ENCODE measurements around the gene U2AF2. TPM values are rescaled to one million over a fixed set of nuclear protein-coding genes. Genes with fewer than 3 reads are reported as not detected.

Gene U2AF2
- total RNA-seq, 1 experiment from 2014 or later: 411 TPM

GRCh38 chr19:55661826-55662225 is 7.0 kb downstream of the U2AF2 start:
- CTCF ChIA-PET: no interaction called here
- peaks cover 71% of the 10 kb centered on the region for H3K36me3 ChIP-seq (ENCODE audit: insufficient read depth, low read length, poor library complexity, severe bottlenecking)
- no TSS peak for BruUV-seq (replicated peaks)
- no peaks in the 10 kb centered on the region for H3K9me3 ChIP-seq (ENCODE audit: low read depth, low read length, poor library complexity, severe bottlenecking)
- DNase-seq (ENCODE audit: low spot score): no peak
- no peaks in the 10 kb centered on the region for H3K27me3 ChIP-seq (replicated peaks; ENCODE audit: insufficient read depth, low read depth, low read length, poor library complexity)
- POLR2A ChIA-PET (ENCODE audit: low non-redundant PET): no interaction called here
- H3K4me1 ChIP-seq (ENCODE audit: insufficient read depth, low read length, poor library complexity, severe bottlenecking): peaks cover 18% of the 10 kb centered on the region
- no peak for TF ChIP-seq EZH2 (IDR thresholded peaks at IDR 0.05; ENCODE audit: borderline replicate concordance, low read depth, low read length, poor library complexity, severe bottlenecking)
- TF ChIP-seq, protein P1, sequence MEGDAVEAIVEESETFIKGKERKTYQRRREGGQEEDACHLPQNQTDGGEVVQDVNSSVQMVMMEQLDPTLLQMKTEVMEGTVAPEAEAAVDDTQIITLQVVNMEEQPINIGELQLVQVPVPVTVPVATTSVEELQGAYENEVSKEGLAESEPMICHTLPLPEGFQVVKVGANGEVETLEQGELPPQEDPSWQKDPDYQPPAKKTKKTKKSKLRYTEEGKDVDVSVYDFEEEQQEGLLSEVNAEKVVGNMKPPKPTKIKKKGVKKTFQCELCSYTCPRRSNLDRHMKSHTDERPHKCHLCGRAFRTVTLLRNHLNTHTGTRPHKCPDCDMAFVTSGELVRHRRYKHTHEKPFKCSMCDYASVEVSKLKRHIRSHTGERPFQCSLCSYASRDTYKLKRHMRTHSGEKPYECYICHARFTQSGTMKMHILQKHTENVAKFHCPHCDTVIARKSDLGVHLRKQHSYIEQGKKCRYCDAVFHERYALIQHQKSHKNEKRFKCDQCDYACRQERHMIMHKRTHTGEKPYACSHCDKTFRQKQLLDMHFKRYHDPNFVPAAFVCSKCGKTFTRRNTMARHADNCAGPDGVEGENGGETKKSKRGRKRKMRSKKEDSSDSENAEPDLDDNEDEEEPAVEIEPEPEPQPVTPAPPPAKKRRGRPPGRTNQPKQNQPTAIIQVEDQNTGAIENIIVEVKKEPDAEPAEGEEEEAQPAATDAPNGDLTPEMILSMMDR (conservative IDR thresholded peaks at IDR 0.05; ENCODE audit: low read depth, low read length): no peak
- no peak overlapping the region for H3K27ac ChIP-seq (ENCODE audit: low read depth, low read length, poor library complexity, severe bottlenecking)
- intact Hi-C loops (cut with micrococcal nuclease; ENCODE audit: unreplicated experiment): no loop called here
- no peak overlapping the region for H3K4me3 ChIP-seq (ENCODE audit: low read depth, low read length, poor library complexity, severe bottlenecking)

GRCh38 chr19:55663846-55664536 is 9.2 kb downstream of the U2AF2 start:
- TF ChIP-seq, protein P1 (conservative IDR thresholded peaks at IDR 0.05; ENCODE audit: low read depth, low read length): no peak
- TF ChIP-seq EZH2 (IDR thresholded peaks at IDR 0.05; ENCODE audit: borderline replicate concordance, low read depth, low read length, poor library complexity, severe bottlenecking): no peak
- BruUV-seq (replicated peaks): no TSS peak
- ChIA-PET POLR2A (ENCODE audit: low non-redundant PET) (no interaction called here), CTCF (no interaction called here)
- no peak for DNase-seq (ENCODE audit: low spot score)
- Histone ChIP-seq H3K36me3 (ENCODE audit: insufficient read depth, low read length, poor library complexity, severe bottlenecking) (peaks cover 90% of the 10 kb centered on the region), H3K27me3 (replicated peaks; ENCODE audit: insufficient read depth, low read depth, low read length, poor library complexity) (no peaks in the 10 kb centered on the region), H3K9me3 (ENCODE audit: low read depth, low read length, poor library complexity, severe bottlenecking) (no peaks in the 10 kb centered on the region), H3K4me1 (ENCODE audit: insufficient read depth, low read length, poor library complexity, severe bottlenecking) (no peaks in the 10 kb centered on the region), H3K4me3 (ENCODE audit: low read depth, low read length, poor library complexity, severe bottlenecking) (no peak overlapping the region), H3K27ac (ENCODE audit: low read depth, low read length, poor library complexity, severe bottlenecking) (no peak overlapping the region)
- intact Hi-C loops (cut with micrococcal nuclease; ENCODE audit: unreplicated experiment): no loop called here

DNA sequence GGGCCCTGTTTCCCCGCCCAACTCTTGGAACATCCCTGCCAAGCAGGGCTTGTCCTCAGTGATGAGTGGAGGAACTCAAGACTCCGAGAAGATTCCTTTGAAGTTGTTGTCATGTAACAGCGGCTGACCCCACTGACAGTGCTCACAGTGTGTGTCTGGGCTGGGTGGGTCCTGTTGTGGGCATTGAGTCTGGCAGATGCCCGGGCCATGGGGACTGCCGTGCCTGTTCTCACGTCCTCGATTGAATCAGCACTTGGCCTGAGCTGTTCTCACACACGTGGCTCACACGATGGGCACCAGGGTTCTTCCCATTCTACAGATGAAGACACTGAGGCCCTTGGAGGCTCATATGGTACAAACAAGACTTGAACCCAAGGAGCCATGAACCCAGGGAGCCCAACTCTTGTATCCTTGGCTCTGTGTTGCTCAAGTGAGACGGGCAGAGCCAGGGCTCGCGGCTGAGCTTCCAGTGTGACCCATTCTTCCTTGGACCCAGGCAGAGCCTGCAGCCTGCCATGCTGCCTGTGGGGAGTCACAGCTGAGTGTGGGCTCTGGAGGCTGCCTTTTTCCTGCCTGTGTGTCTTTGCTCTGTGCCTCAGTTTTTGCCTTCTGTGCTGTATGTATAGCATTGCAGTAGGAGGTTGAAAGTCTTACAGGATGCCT is 11.6 kb downstream of the U2AF2 start:
- POLR2A ChIA-PET (ENCODE audit: low non-redundant PET): no interaction called here
- intact Hi-C loops (cut with micrococcal nuclease; ENCODE audit: unreplicated experiment): no loop called here

More for the DNA sequence above, 11.6 kb downstream of the U2AF2 start:
- TF ChIP-seq EZH2 (IDR thresholded peaks at IDR 0.05; ENCODE audit: borderline replicate concordance, low read depth, low read length, poor library complexity, severe bottlenecking): no peak
- TF ChIP-seq, protein P1 (conservative IDR thresholded peaks at IDR 0.05; ENCODE audit: low read depth, low read length): no peak
- peaks cover 86% of the 10 kb centered on the region for H3K36me3 ChIP-seq (ENCODE audit: insufficient read depth, low read length, poor library complexity, severe bottlenecking)
- no peak overlapping the region for H3K4me3 ChIP-seq (ENCODE audit: low read depth, low read length, poor library complexity, severe bottlenecking)
- peaks cover 23% of the 10 kb centered on the region for H3K4me1 ChIP-seq (ENCODE audit: insufficient read depth, low read length, poor library complexity, severe bottlenecking)
- no peaks in the 10 kb centered on the region for H3K27me3 ChIP-seq (replicated peaks; ENCODE audit: insufficient read depth, low read depth, low read length, poor library complexity)
- BruUV-seq (replicated peaks): no TSS peak
- DNase-seq (ENCODE audit: low spot score): no peak
- CTCF ChIA-PET: no interaction called here
- no peak overlapping the region for H3K27ac ChIP-seq (ENCODE audit: low read depth, low read length, poor library complexity, severe bottlenecking)
- H3K9me3 ChIP-seq (ENCODE audit: low read depth, low read length, poor library complexity, severe bottlenecking): no peaks in the 10 kb centered on the region
